Activated CD4-positive, alpha-beta memory T cell treated with anti-CD3 and anti-CD28 coated beads for 36 hours (primary cell): ENCODE data around the gene BBS10. TPM values are rescaled to one million over a fixed set of nuclear protein-coding genes. Genes with fewer than 3 reads are reported as not detected.

ENCODE experiments used
- CTCF ChIA-PET: fragments of 350-600 bp; sonication (Branson Sonifier 250); formaldehyde crosslinking; loops from one replicate; lab custom pipeline; 2021; ENCODE audit warnings: antibody characterized with exemption, inconsistent platforms; lab: Charles Lee
- POLR2A ChIA-PET: fragments of 350-600 bp; sonication (Branson Sonifier 250); formaldehyde crosslinking; loops from one replicate; lab custom pipeline; 2021; ENCODE audit warnings: antibody characterized with exemption; lab: Charles Lee
- DNase-seq: peaks from one replicate; pipeline ENCODE4 v3.0.0-alpha.2; 2020
- H3K27ac Mint-ChIP-seq: one replicate; pipeline ENCODE4 v1.8.0; 2021; ENCODE audit warnings: mixed read lengths
- H3K27me3 Mint-ChIP-seq: one replicate; pipeline ENCODE4 v1.8.0; 2021; ENCODE audit warnings: mixed read lengths
- H3K36me3 Mint-ChIP-seq: one replicate; pipeline ENCODE4 v1.8.0; 2021; ENCODE audit warnings: mixed read lengths
- H3K4me1 Mint-ChIP-seq: one replicate; pipeline ENCODE4 v1.8.0; 2021; ENCODE audit warnings: low read depth, mixed read lengths
- H3K4me3 Mint-ChIP-seq: one replicate; pipeline ENCODE4 v1.8.0; 2021; ENCODE audit warnings: mild to moderate bottlenecking, mixed read lengths
- H3K9me3 Mint-ChIP-seq: one replicate; pipeline ENCODE4 v1.8.0; 2021; ENCODE audit warnings: mixed read lengths
- intact Hi-C: fragments of 100-400 bp; cut with micrococcal nuclease; formaldehyde crosslinking; loops from one replicate; pipeline ENCODE4 v1.15.1; 2023
- total RNA-seq, 2 experiments: library from RNA; stranded (reverse); gene quantifications; one replicate each; pipeline ENCODE4 v1.2.3, GENCODE V29; 2021

The BBS10 gene
- total RNA-seq, 2 experiments from 2014 or later = 3.2 to 3.4 TPM

- Mint-ChIP-seq H3K4me1 (no peaks in the 10 kb centered on the region), H3K27ac (no peak overlapping the region), H3K9me3 (no peaks in the 10 kb centered on the region), H3K4me3 (no peak overlapping the region), H3K27me3 (peaks cover 5% of the 10 kb centered on the region), H3K36me3 (no peaks in the 10 kb centered on the region)
- ChIA-PET POLR2A (no interaction called here), CTCF (no interaction called here)
- intact Hi-C loops = no loop called here
- no peak for DNase-seq
These were observed 44.9 kb downstream of the BBS10 start for GRCh38 chr12:76303365-76303764.

- ChIA-PET CTCF (no interaction called here), POLR2A (no interaction called here)
- intact Hi-C loops = no loop called here
- H3K4me3 Mint-ChIP-seq = no peak overlapping the region
- H3K36me3 Mint-ChIP-seq = no peaks in the 10 kb centered on the region
- H3K27me3 Mint-ChIP-seq = peaks cover 3% of the 10 kb centered on the region
- no peak overlapping the region for H3K27ac Mint-ChIP-seq
- no peak for DNase-seq
- no peaks in the 10 kb centered on the region for H3K4me1 Mint-ChIP-seq
- no peaks in the 10 kb centered on the region for H3K9me3 Mint-ChIP-seq
These were observed 47.9 kb downstream of the BBS10 start for GRCh38 chr12:76300297-76300665.

- CTCF ChIA-PET = no interaction called here
- no peaks in the 10 kb centered on the region for H3K36me3 Mint-ChIP-seq
- H3K4me1 Mint-ChIP-seq = no peaks in the 10 kb centered on the region
- H3K27me3 Mint-ChIP-seq = peaks cover 3% of the 10 kb centered on the region
- DNase-seq = no peak
- H3K4me3 Mint-ChIP-seq = no peak overlapping the region
- intact Hi-C loops = no loop called here
- H3K27ac Mint-ChIP-seq = no peak overlapping the region
- POLR2A ChIA-PET = no interaction called here
- H3K9me3 Mint-ChIP-seq = no peaks in the 10 kb centered on the region
These were observed 48.5 kb downstream of the BBS10 start for GRCh38 chr12:76299536-76300296.

Other genes starting within 250 kb of the BBS10 start
- 10 to 100 TPM; 69.8 to 73.7 TPM for gene OSBPL8, start 211.4 kb upstream of the BBS10 start, total RNA-seq